HAP-1 (cell line): ENCODE results near the gene HERPUD1.

Experiments
- DNase-seq, 2 experiments: peaks; one replicate each; pipeline ENCODE4 v3.0.0-alpha.2; 2016 to 2020; ENCODE audit warnings: low spot score in 2 of 2
- H3K27me3 ChIP-seq: fragments of 250-450 bp; sonication (Bioruptor Pico); 2 replicates; pipeline ENCODE4 v1.5.1; 2020; ENCODE audit warnings: low read depth, mild to moderate bottlenecking, moderate library complexity
- H3K36me3 ChIP-seq: fragments of 250-450 bp; sonication (Bioruptor Pico); replicated peaks from 2 replicates; pipeline ENCODE4 v1.5.1; 2020; ENCODE audit warnings: mild to moderate bottlenecking
- H3K4me1 ChIP-seq: fragments of 250-450 bp; sonication (Bioruptor Pico); 2 replicates; pipeline ENCODE4 v1.5.1; 2020; ENCODE audit warnings: mild to moderate bottlenecking
- H3K4me3 ChIP-seq: fragments of 250-450 bp; sonication (Bioruptor Pico); 2 replicates; pipeline ENCODE4 v1.5.1; 2020; ENCODE audit warnings: mild to moderate bottlenecking, moderate library complexity
- H3K9me3 ChIP-seq: fragments of 250-450 bp; sonication (Bioruptor Pico); 2 replicates; pipeline ENCODE4 v1.5.1; 2020; ENCODE audit warnings: mild to moderate bottlenecking, moderate library complexity
- in situ Hi-C: fragments of 300-500 bp; cut with MboI; formaldehyde crosslinking; loops from 3 replicates; pipeline ENCODE4 v1.14.3; 2020; ENCODE audit warnings: low sequenced_read_pairs, inconsistent platforms, mixed read lengths

The HERPUD1 gene

DNA sequence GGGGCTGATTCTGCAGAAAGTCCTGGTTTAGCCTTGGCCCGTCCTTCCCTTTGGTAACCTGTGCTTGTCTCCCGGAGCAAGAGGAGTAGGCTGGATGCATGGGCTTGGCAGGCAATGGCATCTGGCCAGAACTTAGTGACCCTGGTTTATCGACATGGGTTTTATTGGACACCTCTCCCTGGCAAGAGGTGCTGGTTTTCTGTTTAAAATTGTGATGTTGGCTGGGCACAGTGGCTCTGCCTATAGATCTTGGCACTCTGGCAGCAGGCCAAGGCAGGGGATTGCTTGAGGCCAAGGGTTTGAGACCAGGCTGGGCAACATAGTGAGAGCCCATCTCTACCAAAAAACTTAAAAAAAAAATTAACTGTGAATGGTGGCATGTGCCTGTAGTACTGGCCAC is 35.7 kb upstream of the HERPUD1 start:
- Histone ChIP-seq H3K9me3 (no peaks in the 10 kb centered on the region), H3K27me3 (no peaks in the 10 kb centered on the region), H3K36me3 (no peaks in the 10 kb centered on the region), H3K4me3 (no peak overlapping the region), H3K4me1 (no peaks in the 10 kb centered on the region)
- in situ Hi-C loops = no loop called here
- DNase-seq = no peak

DNA sequence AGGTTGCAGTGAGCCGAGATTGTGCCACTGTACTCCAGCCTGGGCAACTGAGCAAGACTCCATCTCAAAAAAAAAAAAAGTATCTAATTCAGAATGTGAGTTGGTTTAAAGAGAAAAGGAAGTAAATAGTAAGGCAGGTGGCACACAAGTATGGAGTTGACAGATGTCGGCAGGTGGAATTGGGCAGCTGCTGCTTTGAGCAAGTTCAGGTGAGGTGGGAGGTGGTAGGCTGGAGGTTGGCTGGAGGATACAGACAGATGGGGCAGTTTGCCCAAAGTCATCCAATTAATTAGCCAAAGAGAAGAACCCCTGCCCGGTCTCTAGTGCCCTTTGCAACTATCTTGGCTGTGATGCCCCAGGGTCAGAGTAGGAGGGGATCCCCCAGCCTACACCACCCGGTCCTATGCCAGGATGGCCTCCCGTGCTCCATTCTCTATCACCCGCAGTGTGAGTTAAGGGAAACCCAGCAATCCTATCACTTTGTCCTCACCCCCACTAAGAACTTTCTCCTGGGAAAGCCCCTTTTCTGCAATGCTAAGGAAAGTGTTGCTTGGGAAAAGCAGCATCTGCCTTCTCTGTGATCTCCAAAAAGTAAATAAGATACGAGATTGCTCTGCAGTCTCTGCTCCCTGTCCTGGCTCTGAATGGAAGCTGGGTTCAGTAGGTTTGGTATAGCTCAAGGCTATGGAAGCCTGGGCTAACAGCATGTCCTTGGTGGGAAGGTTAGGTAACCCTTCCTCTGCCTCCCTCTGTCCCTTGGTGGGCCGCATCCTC is 34.7 kb upstream of the HERPUD1 start:
- no peaks in the 10 kb centered on the region for H3K9me3 ChIP-seq
- H3K4me3 ChIP-seq = no peak overlapping the region
- H3K27me3 ChIP-seq = no peaks in the 10 kb centered on the region
- in situ Hi-C loops = no loop called here
- H3K4me1 ChIP-seq = no peaks in the 10 kb centered on the region
- no peaks in the 10 kb centered on the region for H3K36me3 ChIP-seq
- no peak for DNase-seq

DNA sequence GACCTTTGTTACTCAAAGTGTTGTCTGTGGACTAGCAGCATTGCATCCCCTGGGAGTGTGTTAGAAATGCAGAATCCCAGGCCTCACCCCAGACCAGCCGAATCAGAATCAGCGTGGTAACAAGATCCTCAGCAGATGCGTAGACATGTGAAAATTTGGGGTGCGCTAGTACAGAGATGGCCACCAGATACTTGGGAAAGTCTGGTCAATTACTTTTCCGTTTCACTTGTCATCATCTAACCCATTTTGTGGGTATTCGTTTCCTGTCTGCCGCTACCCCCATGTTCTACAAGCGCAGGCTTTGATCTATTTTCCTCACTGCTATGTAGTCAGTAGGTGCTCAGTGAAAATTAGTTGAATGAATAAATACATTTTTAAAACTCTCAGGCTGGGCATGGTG is 33.1 kb upstream of the HERPUD1 start:
- in situ Hi-C loops = no loop called here
- no peak for DNase-seq
- Histone ChIP-seq H3K27me3 (no peaks in the 10 kb centered on the region), H3K4me1 (no peaks in the 10 kb centered on the region), H3K9me3 (no peaks in the 10 kb centered on the region), H3K4me3 (no peak overlapping the region), H3K36me3 (no peaks in the 10 kb centered on the region)

DNA sequence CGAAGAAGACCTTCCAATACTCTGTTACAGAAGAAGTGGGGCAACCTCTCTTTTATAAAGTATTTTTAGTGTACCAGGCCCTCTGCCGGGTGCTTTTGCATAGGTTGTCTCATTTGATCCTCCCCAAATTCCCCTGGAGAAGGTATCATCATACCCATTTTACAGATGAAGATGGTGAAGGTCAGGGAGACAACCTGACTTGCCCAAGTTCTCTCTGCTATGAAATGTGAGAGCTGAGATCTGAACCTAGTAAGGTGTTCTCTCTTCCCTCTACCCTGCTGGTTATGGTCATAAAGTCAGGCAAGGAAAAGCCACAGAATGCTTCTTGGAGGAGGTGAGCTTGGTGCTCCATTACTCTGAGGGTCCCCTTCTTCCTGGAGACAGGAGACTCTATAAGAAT is 28.1 kb upstream of the HERPUD1 start:
- H3K4me3 ChIP-seq = no peak overlapping the region
- H3K9me3 ChIP-seq = no peaks in the 10 kb centered on the region
- DNase-seq = no peak
- no peaks in the 10 kb centered on the region for H3K4me1 ChIP-seq
- no peaks in the 10 kb centered on the region for H3K27me3 ChIP-seq
- in situ Hi-C loops = no loop called here
- H3K36me3 ChIP-seq = no peaks in the 10 kb centered on the region

DNA sequence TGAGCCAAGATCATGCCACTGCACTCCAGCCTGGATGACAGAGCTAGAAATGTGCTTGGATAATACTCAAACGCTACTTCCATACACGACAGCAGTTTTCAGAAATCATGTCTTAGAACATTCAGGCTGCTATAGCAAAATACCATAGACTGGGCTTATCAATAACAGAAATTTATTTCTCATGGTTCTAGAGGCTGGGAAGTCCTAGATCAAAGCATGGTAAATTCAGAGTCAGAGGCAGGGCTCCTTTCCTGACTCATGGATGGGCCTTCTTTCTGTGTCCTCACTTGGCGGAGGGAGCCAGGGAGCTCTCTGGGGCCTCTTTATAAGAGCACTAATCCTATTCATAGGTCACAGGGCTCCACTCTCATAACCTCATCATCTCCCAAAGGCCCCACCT is 24.5 kb upstream of the HERPUD1 start:
- Histone ChIP-seq H3K36me3 (no peaks in the 10 kb centered on the region), H3K4me3 (no peak overlapping the region), H3K27me3 (no peaks in the 10 kb centered on the region), H3K9me3 (no peaks in the 10 kb centered on the region), H3K4me1 (peaks cover 4% of the 10 kb centered on the region; the same call in 1 of the 2 replicates)
- in situ Hi-C loops = no loop called here
- no peak for DNase-seq

DNA sequence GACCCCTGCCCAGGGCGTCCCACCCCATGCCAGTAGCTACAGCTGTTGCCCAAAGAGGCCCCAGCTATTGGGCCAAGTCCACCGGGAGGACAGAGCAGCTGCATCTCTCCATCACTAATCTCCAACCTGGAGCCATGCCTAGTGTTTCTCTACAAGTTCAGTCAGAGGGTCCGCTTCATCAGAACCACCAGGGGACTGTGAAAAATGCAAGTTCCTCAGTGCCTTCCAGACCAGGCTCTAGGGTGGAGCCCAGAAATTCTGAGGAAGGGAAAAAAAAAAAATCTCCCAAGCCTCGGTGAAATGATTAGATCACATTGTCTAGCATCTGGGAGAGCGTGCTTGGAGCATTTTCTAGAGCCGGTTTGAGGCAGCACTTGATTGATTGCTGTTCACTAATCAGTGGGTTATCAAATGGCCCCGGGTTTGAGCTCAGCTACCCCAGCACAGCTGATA is 22.4 kb upstream of the HERPUD1 start:
- no peak for DNase-seq
- Histone ChIP-seq H3K4me3 (no peak overlapping the region), H3K27me3 (no peaks in the 10 kb centered on the region), H3K9me3 (no peaks in the 10 kb centered on the region), H3K4me1 (peaks cover 4% of the 10 kb centered on the region; the same call in 1 of the 2 replicates), H3K36me3 (no peaks in the 10 kb centered on the region)
- in situ Hi-C loops = no loop called here

DNA sequence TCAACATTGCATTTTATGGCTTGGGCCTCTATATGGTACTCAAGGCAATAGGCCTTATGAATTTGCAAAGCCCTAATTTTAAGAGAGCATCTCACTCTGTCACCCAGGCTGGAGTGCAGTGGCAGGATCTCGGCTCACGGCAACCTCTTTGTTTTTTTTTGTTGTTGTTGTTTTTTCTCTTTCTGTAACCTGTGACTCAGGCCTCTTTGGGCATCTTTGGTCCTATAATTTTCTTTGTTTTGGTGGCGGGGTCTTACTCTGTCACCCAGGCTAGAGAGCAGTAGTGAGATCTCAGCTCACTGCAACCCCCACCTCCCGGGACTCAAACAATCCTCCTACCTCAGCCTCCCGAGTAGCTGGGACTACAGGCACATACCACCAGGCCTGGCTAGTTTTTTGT is 21.8 kb upstream of the HERPUD1 start:
- Histone ChIP-seq H3K4me1 (peaks cover 4% of the 10 kb centered on the region; the same call in 1 of the 2 replicates), H3K9me3 (no peaks in the 10 kb centered on the region), H3K4me3 (no peak overlapping the region), H3K36me3 (no peaks in the 10 kb centered on the region), H3K27me3 (no peaks in the 10 kb centered on the region)
- in situ Hi-C loops = no loop called here
- no peak for DNase-seq

DNA sequence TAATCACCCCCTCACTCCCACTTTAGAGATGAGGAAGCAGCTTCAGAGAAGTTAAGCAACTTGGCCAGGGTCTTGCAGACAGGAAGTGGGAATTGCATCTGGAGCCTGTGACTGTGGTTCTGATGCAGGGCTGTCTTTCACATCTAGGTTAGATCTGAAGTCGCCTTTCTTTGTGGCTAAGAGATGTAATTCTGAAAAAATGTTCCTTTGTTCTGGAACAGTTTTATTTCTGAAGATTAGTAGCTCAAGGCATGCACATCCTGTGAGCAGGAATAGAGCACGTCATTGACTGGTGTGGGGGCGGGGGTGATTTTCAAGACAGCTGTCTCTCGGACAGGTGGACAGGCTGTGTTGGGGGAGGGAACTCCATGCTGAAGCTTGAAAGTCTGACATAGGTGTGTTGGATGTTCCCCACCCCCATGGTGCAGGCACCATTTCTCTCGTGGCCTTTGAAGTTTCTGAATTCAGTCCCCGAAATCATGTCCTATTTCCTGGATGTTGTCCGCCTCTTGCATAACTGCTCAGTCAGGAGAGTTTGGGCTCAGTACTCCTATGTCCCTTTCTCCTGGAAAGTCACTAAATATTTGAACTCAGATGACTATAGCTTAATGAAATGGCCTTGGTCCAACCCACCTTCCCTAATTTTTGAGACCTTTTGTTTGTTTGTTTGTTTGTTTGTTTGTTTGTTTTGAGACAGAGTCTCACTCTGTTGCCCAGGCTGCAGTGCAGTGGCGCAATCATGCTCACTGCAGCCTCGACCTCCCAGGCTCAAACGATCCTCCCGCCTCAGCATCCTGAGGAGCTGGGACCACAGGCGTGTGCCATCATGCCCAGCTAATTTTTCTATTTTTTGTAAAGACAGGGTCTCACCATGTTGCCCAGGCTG is 21.0 kb upstream of the HERPUD1 start:
- Histone ChIP-seq H3K36me3 (no peaks in the 10 kb centered on the region), H3K4me1 (peaks cover 4% of the 10 kb centered on the region; the same call in 1 of the 2 replicates), H3K27me3 (no peaks in the 10 kb centered on the region), H3K9me3 (no peaks in the 10 kb centered on the region), H3K4me3 (no peak overlapping the region)
- in situ Hi-C loops = no loop called here
- no peak for DNase-seq

DNA sequence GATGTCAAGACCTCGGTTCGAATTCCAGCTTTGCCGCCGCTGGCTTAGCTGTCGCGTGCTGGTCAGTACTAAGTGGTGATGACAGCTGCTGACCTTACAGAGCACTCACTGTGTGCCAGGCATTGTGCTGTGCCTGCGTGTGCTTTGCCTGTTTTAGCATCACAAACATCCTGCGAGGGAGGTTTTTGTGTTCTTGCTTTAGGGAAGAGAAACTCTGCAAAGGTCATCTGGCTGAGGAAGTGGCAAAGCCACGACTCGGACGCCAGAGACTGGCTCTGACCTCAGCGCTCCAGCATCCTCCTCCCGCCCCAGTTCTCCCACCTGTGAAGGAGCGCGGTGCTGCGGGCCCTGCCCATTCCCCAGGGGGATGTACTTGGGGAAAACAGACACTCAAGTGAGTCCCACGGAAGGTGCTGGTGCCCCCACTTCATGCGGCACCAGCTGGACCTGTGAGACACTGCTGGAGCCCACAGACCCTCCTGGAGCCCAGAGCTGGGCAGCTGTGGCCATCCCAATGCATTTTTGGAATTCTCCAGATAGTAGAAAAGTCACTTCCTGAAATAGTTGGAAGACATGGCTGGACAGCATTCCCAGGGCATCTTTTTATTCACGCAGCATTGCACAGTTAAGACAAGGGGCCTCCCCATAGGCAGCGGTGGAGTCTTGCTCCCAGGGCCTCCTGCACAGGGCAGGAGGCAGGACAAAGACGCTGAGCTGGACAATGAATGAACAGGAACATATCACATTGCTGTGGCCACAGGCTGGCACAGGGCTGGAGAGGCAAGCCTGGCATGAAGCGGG is 20.0 kb upstream of the HERPUD1 start:
- no peaks in the 10 kb centered on the region for H3K9me3 ChIP-seq
- in situ Hi-C loops = no loop called here
- no peaks in the 10 kb centered on the region for H3K36me3 ChIP-seq
- no peaks in the 10 kb centered on the region for H3K27me3 ChIP-seq
- no peak overlapping the region for H3K4me3 ChIP-seq
- peaks cover 4% of the 10 kb centered on the region; the same call in 1 of the 2 replicates for H3K4me1 ChIP-seq
- DNase-seq = no peak

DNA sequence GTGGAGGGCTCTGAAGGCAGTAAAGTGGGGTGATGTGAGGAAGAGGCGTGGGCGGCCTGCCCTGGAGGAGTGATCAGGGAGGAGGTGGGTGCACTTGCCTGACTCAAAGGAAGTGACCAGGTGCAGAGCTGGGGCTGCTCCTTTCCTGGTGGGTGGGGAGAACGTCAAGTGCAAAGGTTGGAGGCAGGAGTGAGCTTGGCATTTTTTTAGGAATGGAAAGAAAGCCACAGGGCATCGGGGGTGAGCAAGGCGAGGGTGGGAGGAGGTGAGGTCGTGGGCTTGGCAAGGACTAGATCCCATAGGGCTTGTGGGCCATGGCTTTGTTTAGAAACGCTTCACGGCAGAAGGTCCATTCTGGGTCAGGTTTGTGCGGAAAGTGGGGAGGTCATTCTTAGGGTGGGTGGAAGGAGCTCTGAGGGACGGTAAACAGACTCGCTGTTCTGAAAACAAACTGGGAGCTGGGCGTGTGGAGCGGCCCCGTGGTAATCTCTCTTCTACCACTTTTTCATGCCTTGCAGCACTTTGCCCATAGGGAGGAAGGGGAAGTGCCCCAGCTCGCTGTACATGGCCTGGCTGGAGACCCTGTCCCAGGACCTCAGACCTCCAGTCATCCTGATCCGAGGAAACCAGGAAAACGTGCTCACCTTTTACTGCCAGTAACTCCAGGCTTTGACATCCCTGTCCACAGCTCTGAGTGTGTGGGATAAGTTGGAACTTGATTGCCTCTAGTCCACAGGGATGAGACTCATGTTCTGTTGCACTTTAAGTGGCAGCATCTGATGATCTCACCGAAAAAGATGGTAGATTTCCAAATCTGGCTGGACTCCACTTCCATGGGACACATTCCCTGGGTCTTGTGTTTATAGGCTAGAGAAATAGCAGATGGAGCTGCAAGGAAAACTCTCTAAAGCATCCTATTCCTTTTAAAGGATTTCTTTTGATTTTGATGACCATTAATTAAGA is 18.9 kb upstream of the HERPUD1 start:
- no peaks in the 10 kb centered on the region for H3K27me3 ChIP-seq
- H3K9me3 ChIP-seq = no peaks in the 10 kb centered on the region
- no peaks in the 10 kb centered on the region for H3K36me3 ChIP-seq
- no peak for DNase-seq
- in situ Hi-C loops = no loop called here
- H3K4me1 ChIP-seq = peaks cover 4% of the 10 kb centered on the region; the same call in 1 of the 2 replicates
- H3K4me3 ChIP-seq = no peak overlapping the region

DNA sequence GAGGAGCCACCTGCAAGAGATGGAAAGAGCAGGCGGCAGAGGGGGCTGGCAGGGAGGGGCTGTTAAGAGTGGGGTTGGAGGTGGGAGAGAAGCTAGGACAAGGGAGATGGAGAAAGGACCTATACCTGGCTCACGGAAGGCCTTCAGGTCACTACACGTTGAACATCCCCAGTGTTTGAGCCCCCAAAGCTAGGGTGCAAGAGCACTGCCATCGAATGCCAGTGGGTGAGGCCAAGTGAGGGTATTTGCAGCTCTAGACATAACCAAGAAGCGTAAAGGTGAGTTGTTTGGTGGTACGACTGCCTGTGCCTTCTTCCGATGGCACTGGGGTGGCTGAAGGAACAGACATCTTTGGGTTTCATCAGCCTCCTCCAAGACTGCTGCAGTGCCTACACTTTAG is 17.0 kb upstream of the HERPUD1 start:
- no peak for DNase-seq
- peaks cover 4% of the 10 kb centered on the region; the same call in 1 of the 2 replicates for H3K4me1 ChIP-seq
- no peaks in the 10 kb centered on the region for H3K27me3 ChIP-seq
- H3K4me3 ChIP-seq = no peak overlapping the region
- in situ Hi-C loops = no loop called here
- no peaks in the 10 kb centered on the region for H3K9me3 ChIP-seq
- H3K36me3 ChIP-seq = no peaks in the 10 kb centered on the region

DNA sequence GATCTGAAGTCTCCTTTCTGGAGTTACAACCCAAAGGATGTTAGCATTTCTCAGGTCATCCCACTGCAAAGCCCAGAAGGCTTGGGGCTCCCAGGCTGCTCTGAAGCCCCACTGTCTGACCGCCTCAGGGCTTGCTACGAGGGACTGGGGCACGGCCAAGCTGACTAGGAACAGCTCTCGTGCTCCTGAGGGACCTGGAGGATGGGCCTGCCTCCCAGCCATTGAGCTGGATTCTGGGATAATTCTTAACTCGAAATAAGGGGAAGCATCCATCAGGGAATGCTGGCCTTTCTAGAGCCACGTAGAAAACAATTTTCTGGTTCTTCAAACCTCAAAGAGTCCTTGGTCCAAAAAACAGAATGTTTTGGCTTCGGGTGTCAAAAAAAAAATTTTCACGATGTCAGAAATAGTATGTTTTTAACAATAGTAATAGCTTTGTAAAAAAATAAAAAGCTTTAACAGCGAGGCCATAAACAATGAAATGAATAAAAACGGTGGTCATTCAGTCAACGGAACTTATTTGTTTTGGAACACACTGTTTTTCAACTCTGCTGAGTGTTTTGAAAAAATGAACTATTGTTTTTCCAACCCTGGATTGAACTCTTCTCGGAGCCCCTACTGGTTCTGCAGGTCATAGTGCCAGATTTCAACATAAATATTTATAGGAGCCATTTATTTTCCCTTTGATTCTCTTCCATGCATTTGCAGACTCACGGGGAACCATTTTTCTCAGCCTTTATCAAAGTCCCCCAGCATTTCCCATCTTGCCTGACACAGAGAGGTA is 16.4 kb upstream of the HERPUD1 start:
- peaks cover 3% of the 10 kb centered on the region; the same call in 1 of the 2 replicates for H3K4me1 ChIP-seq
- H3K27me3 ChIP-seq = no peaks in the 10 kb centered on the region
- in situ Hi-C loops = no loop called here
- DNase-seq = no peak
- H3K9me3 ChIP-seq = no peaks in the 10 kb centered on the region
- H3K4me3 ChIP-seq = no peak overlapping the region
- no peaks in the 10 kb centered on the region for H3K36me3 ChIP-seq
